GM12872 (cell line): ENCODE data around the gene CCDC91.

Experiments
- CTCF ChIP-seq: IDR thresholded peaks from 3 replicates; pipeline ENCODE4 v1.5.1; 2011; ENCODE audit warnings: low read depth, mild to moderate bottlenecking, low read length, moderate library complexity; ENCODE audit not compliant: insufficient read depth

Gene CCDC91

GRCh38 chr12:28190321-28191050, at the start of gene CCDC91:
TSS of gene CCDC91 (plus strand) at chr12:28190456. CDS start at chr12:28257216, 66,760 bp downstream.
- TF ChIP-seq CTCF: no peak

GRCh38 chr12:28144059-28144458, 46.2 kb upstream of the CCDC91 start:
- no peak for TF ChIP-seq CTCF

- no peak for TF ChIP-seq CTCF
Observed at GRCh38 chr12:28144532-28144931, 45.7 kb upstream of the CCDC91 start.

GRCh38 chr12:28145216-28145615, 45.0 kb upstream of the CCDC91 start:
- no peak for TF ChIP-seq CTCF

- no peak for TF ChIP-seq CTCF
Observed at GRCh38 chr12:28149279-28149678, 41.0 kb upstream of the CCDC91 start.

- no peak for TF ChIP-seq CTCF
Observed at GRCh38 chr12:28156362-28156761, 33.9 kb upstream of the CCDC91 start.

GRCh38 chr12:28156804-28157203, 33.5 kb upstream of the CCDC91 start:
- TF ChIP-seq CTCF: no peak
